Astrocyte of the cerebellum (primary cell): ENCODE measurements around the gene EBP.

ENCODE experiments used
- DNase-seq: peaks from one replicate; pipeline ENCODE4 v3.0.0-alpha.2; 2011; ENCODE audit warnings: low read depth
- H3K4me3 ChIP-seq: 2 replicates; pipeline ENCODE4 v1.5.1; 2011; ENCODE audit warnings: mild to moderate bottlenecking, low read depth, low read length, moderate library complexity
- in situ Hi-C: cut with HindIII; loops from 2 replicates; pipeline ENCODE4 v1.10.0; 2017; ENCODE audit warnings: low sequenced_read_pairs
- TF ChIP-seq, protein P1 (sequence below): IDR thresholded peaks from 2 replicates; pipeline ENCODE4 v1.5.1; 2012; ENCODE audit warnings: low read length, low read depth, moderate library complexity, mild to moderate bottlenecking; ENCODE audit errors: missing control alignments

The EBP gene

DNA sequence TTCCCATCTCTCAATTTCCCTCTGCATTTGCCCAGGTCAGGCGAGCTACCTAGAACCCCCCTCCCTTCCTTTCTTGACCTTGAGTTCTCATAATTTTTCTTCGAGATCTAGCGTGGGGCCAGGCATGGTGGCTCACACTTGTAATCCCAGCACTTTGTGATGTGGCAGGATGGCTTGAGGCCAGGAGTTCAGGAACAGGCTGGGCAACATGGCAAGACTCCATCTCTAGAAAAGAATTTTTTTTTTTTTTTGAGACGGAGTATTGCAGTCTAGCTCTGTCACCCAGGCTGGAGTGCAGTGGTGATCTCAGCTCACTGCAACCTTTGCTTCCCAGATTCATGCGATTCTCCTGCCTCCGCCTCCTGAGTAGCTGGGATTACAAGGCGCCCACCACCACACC lies 17.3 kb upstream of the EBP start:
- no peak overlapping the region for H3K4me3 ChIP-seq
- TF ChIP-seq, protein P1, sequence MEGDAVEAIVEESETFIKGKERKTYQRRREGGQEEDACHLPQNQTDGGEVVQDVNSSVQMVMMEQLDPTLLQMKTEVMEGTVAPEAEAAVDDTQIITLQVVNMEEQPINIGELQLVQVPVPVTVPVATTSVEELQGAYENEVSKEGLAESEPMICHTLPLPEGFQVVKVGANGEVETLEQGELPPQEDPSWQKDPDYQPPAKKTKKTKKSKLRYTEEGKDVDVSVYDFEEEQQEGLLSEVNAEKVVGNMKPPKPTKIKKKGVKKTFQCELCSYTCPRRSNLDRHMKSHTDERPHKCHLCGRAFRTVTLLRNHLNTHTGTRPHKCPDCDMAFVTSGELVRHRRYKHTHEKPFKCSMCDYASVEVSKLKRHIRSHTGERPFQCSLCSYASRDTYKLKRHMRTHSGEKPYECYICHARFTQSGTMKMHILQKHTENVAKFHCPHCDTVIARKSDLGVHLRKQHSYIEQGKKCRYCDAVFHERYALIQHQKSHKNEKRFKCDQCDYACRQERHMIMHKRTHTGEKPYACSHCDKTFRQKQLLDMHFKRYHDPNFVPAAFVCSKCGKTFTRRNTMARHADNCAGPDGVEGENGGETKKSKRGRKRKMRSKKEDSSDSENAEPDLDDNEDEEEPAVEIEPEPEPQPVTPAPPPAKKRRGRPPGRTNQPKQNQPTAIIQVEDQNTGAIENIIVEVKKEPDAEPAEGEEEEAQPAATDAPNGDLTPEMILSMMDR = no peak
- DNase-seq = no peak
- in situ Hi-C loops = no loop called here

DNA sequence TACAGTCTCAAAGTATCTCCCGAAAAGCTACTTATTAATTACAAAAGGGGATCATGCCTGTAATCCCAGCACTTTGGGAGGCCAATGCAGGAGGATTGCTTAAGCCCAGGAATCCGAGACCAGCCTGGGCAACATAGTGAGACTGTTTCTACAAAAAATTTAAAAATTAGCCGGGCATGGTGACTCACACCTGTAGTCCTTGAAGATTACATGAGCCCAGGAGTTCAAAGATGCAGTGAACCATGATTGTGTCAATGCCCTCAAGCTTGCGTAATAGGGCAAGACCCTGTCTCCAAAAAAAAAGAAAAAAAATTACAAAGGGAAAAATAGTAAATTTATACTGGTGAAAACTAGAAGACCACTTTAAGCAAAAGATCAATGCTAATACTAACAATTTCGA lies 16.1 kb upstream of the EBP start:
- no peak for DNase-seq
- in situ Hi-C loops = no loop called here
- TF ChIP-seq, protein P1 = no peak
- H3K4me3 ChIP-seq = no peak overlapping the region

DNA sequence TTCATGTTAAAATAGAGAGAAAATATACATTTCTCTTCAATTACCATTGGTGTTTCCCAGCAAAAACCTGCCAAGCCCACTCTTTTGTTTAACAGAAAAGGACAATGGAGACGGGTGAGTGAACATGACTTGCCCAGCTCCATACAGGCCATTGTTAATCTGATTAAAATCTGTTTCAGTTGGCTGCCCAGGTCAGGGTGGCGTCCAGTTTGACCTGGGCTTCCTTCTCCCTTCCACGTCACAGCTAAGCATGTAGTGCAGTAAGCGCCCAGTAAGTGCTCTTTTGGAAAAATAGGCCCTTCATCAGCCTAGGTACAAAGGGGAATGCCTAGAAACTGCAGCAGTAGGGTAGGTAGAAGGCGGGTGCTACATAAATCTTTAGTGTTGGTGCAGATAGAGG lies 14.4 kb upstream of the EBP start:
- no peak for DNase-seq
- in situ Hi-C loops = no loop called here
- no peak overlapping the region for H3K4me3 ChIP-seq
- TF ChIP-seq, protein P1 = no peak

DNA sequence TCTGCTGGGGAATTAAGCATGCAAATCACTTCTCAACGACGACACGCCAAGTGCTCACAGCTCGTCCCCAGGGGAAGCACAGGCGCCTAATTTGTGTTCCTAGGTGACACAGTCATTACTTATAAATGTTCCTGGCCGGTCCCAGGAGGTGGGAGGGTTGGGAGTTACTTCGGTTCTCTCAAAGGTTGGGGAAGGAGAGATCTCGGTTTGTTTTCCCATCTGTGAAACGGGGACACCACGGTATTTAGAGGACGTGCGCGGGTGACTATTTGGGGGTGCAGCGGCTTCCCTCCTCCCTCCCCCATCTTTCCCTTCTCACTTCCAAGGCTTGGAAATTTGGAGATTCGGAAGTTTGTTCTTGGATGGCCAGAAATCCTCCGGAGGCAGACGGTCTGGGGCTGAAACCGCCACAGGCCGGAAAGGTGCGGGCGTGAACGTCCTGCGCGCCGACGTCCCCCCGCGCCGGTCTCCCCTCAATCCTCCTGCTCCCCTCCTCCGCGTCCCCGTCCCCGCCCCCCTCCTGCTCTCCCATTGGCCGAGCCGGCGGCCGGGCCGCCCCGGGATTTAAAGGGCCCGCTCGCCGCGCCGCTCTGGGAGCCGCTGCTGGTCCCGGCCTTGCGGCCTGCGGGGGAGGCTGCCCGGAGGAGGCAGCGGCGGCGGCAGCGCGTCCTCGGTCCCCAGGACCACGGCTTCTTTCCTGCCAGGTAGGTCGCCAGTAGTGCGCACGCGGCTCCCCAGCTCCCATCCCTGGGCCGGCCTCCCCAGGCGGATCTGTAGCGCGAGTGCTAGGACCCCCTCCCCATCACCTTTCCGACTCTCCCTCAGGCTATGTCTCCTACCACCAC lies 13.0 kb upstream of the EBP start, which contains the start of gene PORCN:
Gene PORCN, plus strand, starts transcription at position 593 of the 845 bp plus-strand sequence. CDS start 829 bp downstream, outside the sequence.
- in situ Hi-C loops = no loop called here
- no peak for DNase-seq
- TF ChIP-seq, protein P1 = no peak
- peak within 1 kb of the TSS; percentile 54 for H3K4me3 ChIP-seq

DNA sequence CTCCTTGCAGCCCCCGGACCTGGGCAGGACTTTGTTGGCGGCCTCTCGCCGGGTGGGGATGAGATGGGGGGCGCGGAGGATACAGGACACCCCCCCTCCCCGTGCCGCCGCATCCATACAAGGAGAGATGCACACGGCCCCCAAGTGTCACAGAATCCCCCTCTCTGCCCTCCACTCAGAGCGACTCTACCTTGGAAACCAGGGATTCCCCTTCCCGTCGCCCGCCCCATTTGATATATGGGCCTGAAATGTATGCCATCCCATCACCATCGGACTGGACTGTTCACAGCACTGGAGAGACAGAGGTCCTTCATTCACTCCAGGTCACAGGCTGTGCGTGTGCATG lies 12.4 kb upstream of the EBP start:
- TF ChIP-seq, protein P1 = no peak
- peak overlapping the region; percentile 54 for H3K4me3 ChIP-seq
- in situ Hi-C loops = no loop called here
- DNase-seq = no peak

DNA sequence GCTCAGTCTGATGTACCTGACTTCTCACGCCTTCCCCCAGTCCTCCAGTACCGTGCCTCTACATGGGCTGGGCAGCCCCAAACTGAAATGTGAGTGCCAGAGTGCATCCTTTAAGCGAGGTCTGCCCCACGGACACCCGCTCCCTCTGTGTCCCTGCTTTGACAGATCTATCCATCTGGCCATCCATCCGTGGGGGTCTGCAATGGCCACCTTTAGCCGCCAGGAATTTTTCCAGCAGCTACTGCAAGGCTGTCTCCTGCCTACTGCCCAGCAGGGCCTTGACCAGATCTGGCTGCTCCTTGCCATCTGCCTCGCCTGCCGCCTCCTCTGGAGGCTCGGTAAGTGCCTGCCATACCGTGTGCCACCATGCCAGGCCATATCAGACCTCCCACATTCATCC lies 12.0 kb upstream of the EBP start:
- DNase-seq = no peak
- H3K4me3 ChIP-seq = peak overlapping the region; percentile 54
- TF ChIP-seq, protein P1 = no peak
- in situ Hi-C loops = no loop called here

DNA sequence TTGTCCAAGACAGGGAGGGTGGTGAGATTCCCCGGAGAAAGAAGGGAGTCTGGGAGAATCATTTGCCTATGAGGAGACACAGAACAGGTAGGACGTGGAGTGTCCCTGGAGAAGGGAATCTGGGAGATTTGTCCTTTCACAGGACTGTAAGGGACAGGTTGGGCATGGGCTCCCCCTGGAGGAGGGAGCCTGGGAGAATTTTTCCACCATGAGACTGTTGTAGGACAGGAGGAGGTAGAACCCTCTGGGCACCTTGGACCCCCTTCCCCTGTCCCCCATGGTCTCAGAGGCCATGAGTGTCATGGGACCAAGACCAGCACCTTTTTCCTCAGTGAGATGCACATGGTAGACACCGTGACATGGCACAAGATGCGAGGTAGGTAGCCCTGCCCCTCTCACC lies 10.0 kb upstream of the EBP start:
- in situ Hi-C loops = no loop called here
- H3K4me3 ChIP-seq = no peak overlapping the region
- no peak for DNase-seq
- TF ChIP-seq, protein P1 = peak; percentile 47
